Ovary (tissue), 9 donors: ENCODE measurements around the gene ATXN7L3. TPM values are rescaled to one million over a fixed set of nuclear protein-coding genes. Genes with fewer than 3 reads are reported as not detected.

Source experiments
- DNase-seq, 5 donors: peaks; one replicate each; pipeline ENCODE4 v3.0.0-alpha.2; 2019 to 2020
- H3K27ac ChIP-seq, 2 donors: fragments of 200-600 bp; one replicate each; pipeline versions ENCODE4 v1.5.1 to v1.8.0; 2019 to 2022
- H3K27me3 ChIP-seq: fragments of 200-600 bp; one replicate; pipeline ENCODE4 v1.8.0; 2022
- H3K36me3 ChIP-seq: fragments of 200-600 bp; sonication (generic); one replicate; pipeline ENCODE4 v1.5.1; 2019
- H3K4me1 ChIP-seq: one replicate; pipeline ENCODE4 v1.8.1; 2013; ENCODE audit warnings: mild to moderate bottlenecking, moderate library complexity; ENCODE audit not compliant: insufficient read depth
- H3K4me3 ChIP-seq: fragments of 200-600 bp; sonication (generic); one replicate; pipeline ENCODE4 v1.5.1; 2017
- H3K9me3 ChIP-seq, 2 donors: fragments of 200-600 bp in 1 of 2; sonication (generic) in 1 of 2; one replicate each; pipeline versions ENCODE4 v1.5.1 to v1.8.1; 2013 to 2019; ENCODE audit warnings: mild to moderate bottlenecking in 1 of 2, moderate library complexity in 1 of 2
- CTCF ChIP-seq, 3 donors: fragments of 450-650 bp in 2 of 3; fragments of 200-600 bp in 1 of 3; IDR thresholded peaks; one replicate each; pipeline versions ENCODE4 v1.5.1 to v1.8.0; 2016 to 2022; ENCODE audit warnings: antibody characterized with exemption in 3 of 3, mild to moderate bottlenecking in 1 of 3
- EP300 ChIP-seq: sonication (generic); formaldehyde crosslinking; IDR thresholded peaks from one replicate; pipeline ENCODE4 v1.6.1; 2017; ENCODE audit warnings: antibody characterized with exemption
- POLR2A ChIP-seq: fragments of 450-650 bp; IDR thresholded peaks from one replicate; pipeline ENCODE4 v1.6.1; 2017; ENCODE audit warnings: antibody characterized with exemption, mild to moderate bottlenecking, moderate library complexity
- WGBS, 3 donors: extraction: QIAGEN DNeasy Blood & Tissue Kit in 1 of 3; methylation state at CpG; one replicate each; pipeline versions ENCODE4 v1.1.5 to v1.1.7; 2013 to 2017; 5-methylcytosine and 5-hydroxymethylcytosine counted together
- intact Hi-C, 4 donors: fragments of 100-400 bp; cut with DNase I; formaldehyde crosslinking; loops; one replicate each; pipeline versions ENCODE4 v1.11.0 to v1.15.1; 2022 to 2023
- polyA plus RNA-seq, 2 donors: library from polyadenylated mRNA; stranded (reverse); fragments of 200-250 nt in 1 of 2; fragments of 350-450 nt in 1 of 2; fragmentation: Illumina TruSeq in 1 of 2; extraction: RNeasy Lipid Tissue Mini Kit (QIAGEN cat#74804) in 1 of 2; gene quantifications; one replicate each; pipeline ENCODE4 v1.2.3, GENCODE V29; 2013 to 2014
- total RNA-seq, 7 donors: library from RNA; depleted of rRNA in 2 of 7; stranded (reverse); fragments of >200 nt in 2 of 7; fragmentation: NEBNext Ultra II Directional in 3 of 7; extraction: Animal tissue kit (Norgen Biotek cat#: 25700) in 3 of 7; gene quantifications; one replicate each; pipeline versions ENCODE4 v1.1.0 to v1.2.4, GENCODE V29; 2016 to 2023
- donor health status: DM: no; HTN: no; CAD: no; lungs with moderate emphysema.
- donor health status: DM: no; HTN: no; CAD: no.
- donor health status: Bipolar disorder and iron deficiency.
- donor health status: DM: yes; HTN: yes; CAD: no.
- donor health status: DM: no; HTN: no; CAD: no.
- donor health status: DM: yes; HTN: yes; CAD: no.

The ATXN7L3 gene
- total and polyA plus RNA-seq, 9 donors, result 25.3 to 97.4 (median 54.9) TPM

- WGBS, 3 donors, result 83 to 95% (median 88%) methylated on average over 7 of the region's 7 CpGs
- DNase-seq, result no peak
- Histone ChIP-seq H3K36me3 (no peaks in the 10 kb centered on the region), H3K27me3 (no peaks in the 10 kb centered on the region), H3K9me3 (no peaks in the 10 kb centered on the region), H3K27ac (no peak overlapping the region), H3K4me3 (no peak overlapping the region), H3K4me1 (peaks cover 6% of the 10 kb centered on the region)
- TF ChIP-seq EP300 (no peak), POLR2A (no peak), CTCF (IDR thresholded peaks at IDR 0.05) (no peak)
- intact Hi-C loops, result loop anchor here in 2 of 4 donors (5.0 to 10.0 kb wide), 2 partner anchors 223 to 225 kb away; partner anchors contain the start of gene PPY (in 2 of the 2)
Measured at GRCh38 chr17:44167181-44167861, 32.4 kb downstream of the ATXN7L3 start.

DNA sequence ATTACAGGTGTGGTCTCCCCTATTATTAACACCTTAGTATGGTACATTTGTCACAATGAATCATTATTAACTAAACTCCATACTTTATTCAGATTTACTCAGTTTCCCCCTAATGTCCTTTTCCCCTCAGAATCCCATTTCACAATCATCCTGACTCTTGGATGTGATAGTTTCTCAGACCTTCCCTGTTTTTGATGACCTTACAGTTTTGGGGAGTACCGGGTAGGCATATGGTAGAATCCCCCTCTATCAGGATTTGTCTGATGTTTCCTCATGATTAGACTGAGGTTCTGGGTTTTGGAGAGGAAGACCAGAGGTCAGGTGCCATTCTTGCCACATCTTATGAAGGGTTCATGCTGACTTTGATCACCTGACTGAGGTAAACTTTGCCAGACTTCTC is 35.2 kb downstream of the ATXN7L3 start:
- no peaks in the 10 kb centered on the region for H3K9me3 ChIP-seq
- H3K36me3 ChIP-seq, result no peaks in the 10 kb centered on the region
- DNase-seq, result no peak
- no peaks in the 10 kb centered on the region for H3K4me1 ChIP-seq
- no peak overlapping the region for H3K27ac ChIP-seq
- intact Hi-C loops, result loop anchor here in 1 of 4 donors (10.0 kb wide), 1 partner anchor 220 kb away; the partner anchor contains the start of gene PPY
- H3K4me3 ChIP-seq, result no peak overlapping the region
- no peak for TF ChIP-seq CTCF (IDR thresholded peaks at IDR 0.05)
- TF ChIP-seq POLR2A, result no peak
- TF ChIP-seq EP300, result no peak
- 84 to 97% (median 89%) methylated on average over 1 of the region's 1 CpG for WGBS, 3 donors
- H3K27me3 ChIP-seq, result no peaks in the 10 kb centered on the region

GRCh38 chr17:44159519-44160210 is 40.0 kb downstream of the ATXN7L3 start:
- Histone ChIP-seq H3K36me3 (no peaks in the 10 kb centered on the region), H3K4me3 (no peak overlapping the region), H3K27me3 (no peaks in the 10 kb centered on the region), H3K4me1 (no peaks in the 10 kb centered on the region), H3K27ac (no peak overlapping the region), H3K9me3 (no peaks in the 10 kb centered on the region)
- DNase-seq, result no peak
- no peak for TF ChIP-seq CTCF (IDR thresholded peaks at IDR 0.05)
- no peak for TF ChIP-seq EP300
- TF ChIP-seq POLR2A, result no peak
- 81 to 82% (median 81%) methylated on average over 15 of the region's 15 CpGs for WGBS, 3 donors
- intact Hi-C loops, result loop anchor here in 1 of 4 donors (10.0 kb wide), 1 partner anchor 215 kb away; the partner anchor contains the start of gene PPY

DNA sequence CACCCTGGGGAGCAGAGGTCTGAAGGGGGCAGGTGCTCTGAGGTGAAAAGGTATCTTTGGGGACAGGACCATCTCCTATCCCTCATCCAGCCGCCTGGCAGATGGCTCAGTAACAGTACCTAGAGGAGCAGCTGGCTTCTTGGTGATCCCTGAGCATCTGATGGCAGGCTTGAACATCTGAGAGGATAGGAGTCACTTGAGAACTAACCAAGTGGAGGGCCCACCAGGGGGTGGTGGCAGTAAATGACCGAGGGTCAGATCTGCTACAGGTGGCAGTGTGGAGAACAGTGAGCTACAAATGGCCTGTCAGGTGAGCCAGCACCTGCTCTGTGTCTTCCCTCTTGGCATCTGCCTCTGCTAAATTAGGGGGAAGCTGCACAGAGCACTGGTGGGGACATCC is 44.2 kb downstream of the ATXN7L3 start:
- 83 to 89% (median 86%) methylated on average over 2 of the region's 2 CpGs for WGBS, 3 donors

More for the DNA sequence above, 44.2 kb downstream of the ATXN7L3 start:
- Histone ChIP-seq H3K27me3 (no peaks in the 10 kb centered on the region), H3K36me3 (no peaks in the 10 kb centered on the region), H3K9me3 (no peaks in the 10 kb centered on the region), H3K4me1 (no peaks in the 10 kb centered on the region), H3K4me3 (no peak overlapping the region), H3K27ac (no peak overlapping the region)
- intact Hi-C loops, result no loop called here
- TF ChIP-seq EP300 (no peak), CTCF (IDR thresholded peaks at IDR 0.05) (no peak), POLR2A (no peak)
- DNase-seq, result no peak
